ENCODE data around the gene EAF1.

DNA sequence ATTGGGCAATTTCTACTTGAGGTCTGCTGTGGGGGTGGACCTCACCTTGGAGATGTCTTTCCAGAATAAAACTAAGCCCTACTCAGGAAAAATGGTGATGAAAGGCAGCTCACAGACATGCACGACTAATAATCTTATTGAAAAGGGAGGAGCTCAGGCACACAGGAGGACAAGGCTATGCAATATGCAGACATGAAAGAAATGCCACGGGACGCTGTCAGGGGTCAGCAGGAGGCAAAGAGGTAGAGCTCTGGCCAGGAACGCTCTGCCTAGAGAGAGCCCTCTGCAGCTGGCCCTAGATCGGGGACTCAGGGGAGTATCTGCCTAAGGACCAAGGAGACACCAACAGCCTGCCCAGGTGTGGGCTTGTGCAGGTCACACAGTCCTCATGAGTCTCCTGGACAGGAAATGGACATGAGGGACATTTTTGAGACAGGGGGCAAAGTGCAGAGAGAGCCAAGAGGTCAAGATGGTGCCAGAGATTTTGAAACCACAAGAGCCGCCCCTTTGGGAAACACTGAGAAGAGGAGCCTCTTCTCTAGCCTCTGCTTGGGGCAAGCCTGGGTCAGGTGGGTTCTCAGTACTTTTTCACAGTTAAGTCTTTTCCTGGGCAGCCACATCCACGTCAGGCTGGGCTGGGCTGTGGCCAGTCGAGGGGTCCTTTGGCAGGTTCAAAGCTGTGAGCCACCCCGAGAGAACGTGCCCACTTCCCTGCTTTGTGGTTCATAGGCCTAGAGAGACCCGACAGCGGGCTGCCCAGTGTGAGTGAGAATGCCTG, 23.2 kb downstream of the EAF1 start:
- no peak for TF ChIP-seq EZH2phosphoT487 (IDR thresholded peaks at IDR 0.05; ENCODE audit: insufficient read depth, low read depth)
- no peak for TF ChIP-seq EZH2 (IDR thresholded peaks at IDR 0.05; ENCODE audit: insufficient read depth, poor library complexity, severe bottlenecking)

All from GM23248 (cell line).